LHCN-M2 (cell line): Measurements from ENCODE around the gene SCYL3. TPM values are rescaled to one million over a fixed set of nuclear protein-coding genes. Genes with fewer than 3 reads are reported as not detected.
"Not testable (repeated sequence)": the region's sequence is repeated elsewhere in the genome, so short reads cannot be mapped to it uniquely, and the experiment has no call there.

Experiments used
- DNase-seq: peaks from one replicate; pipeline ENCODE4 v3.0.0-alpha.2; 2012; ENCODE audit warnings: low read depth
- total RNA-seq: library from RNA; depleted of rRNA; stranded (reverse); fragments of >200 nt; gene quantifications from 2 replicates; pipeline ENCODE4 v1.2.3, GENCODE V29; 2014; rRNA removed

Gene SCYL3
- total RNA-seq, 1 experiment from 2014 or later: 4.8 TPM

- no peak for DNase-seq
Measured at GRCh38 chr1:169816617-169817016, 77.1 kb downstream of the SCYL3 start.

DNA sequence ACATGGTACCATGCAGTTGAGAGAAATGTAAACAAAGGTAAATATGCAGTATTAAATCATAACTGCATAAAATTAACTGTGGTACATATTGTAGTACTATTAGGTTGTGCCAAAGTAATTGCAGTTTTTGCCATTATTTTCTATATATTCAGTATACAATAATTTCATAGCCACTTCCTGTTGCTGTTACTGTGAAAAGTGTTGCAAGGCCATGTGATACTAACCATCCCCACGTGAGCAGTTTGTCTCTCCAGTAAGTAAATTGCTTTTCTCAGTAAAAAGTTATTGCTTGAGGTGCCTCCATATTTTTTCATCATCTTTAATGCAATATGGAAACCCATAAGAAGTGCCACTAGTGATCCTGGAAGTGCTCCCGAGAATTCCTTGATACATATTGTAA is 79.4 kb downstream of the SCYL3 start:
- no peak for DNase-seq

- DNase-seq: no peak
Measured at GRCh38 chr1:169812131-169812530, 81.6 kb downstream of the SCYL3 start.

DNA sequence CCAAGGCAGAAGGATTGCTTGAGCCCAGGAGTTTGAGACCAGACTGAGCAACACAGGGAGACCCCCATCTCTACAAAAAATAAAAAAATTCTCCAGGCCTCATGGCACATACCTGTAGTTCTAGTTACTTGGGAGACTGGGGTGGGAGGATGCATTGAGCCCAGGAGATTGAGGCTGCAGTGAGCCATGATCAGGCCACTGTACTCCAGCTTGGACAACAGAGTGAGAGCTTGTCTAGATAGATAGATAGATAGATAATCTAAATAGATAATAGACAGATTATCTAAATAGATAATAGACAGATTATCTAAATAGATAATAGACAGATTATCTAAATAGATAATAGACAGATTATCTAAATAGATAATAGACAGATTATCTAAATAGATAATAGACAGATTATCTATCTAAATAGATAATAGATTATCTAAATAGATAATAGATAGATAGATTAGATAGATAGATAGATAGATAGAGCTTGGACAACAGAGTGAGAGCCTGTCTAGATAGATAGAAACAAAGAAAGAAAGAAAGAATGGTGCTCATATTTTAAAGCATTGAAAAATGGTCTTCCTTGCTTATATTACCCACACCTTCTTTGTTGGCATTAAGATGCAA is 82.2 kb downstream of the SCYL3 start:
- DNase-seq: not testable (repeated sequence)

GRCh38 chr1:169809370-169810095 is 84.2 kb downstream of the SCYL3 start:
- peak; percentile 31 for DNase-seq

- no peak for DNase-seq
Measured at GRCh38 chr1:169804941-169805340, 88.8 kb downstream of the SCYL3 start.

GRCh38 chr1:169802888-169803287 is 90.8 kb downstream of the SCYL3 start:
- no peak for DNase-seq

Other genes with a start within 250 kb of the SCYL3 start
- not detected in 2 replicates for gene SELL, start 182.3 kb downstream of the SCYL3 start, total RNA-seq
- not detected in 2 replicates for gene SELE, start 159.8 kb downstream of the SCYL3 start, total RNA-seq
- 8.6 and 10.1 TPM in 2 replicates for gene METTL18, start 99.0 kb downstream of the SCYL3 start, total RNA-seq
- 19.6 and 20.3 TPM in 2 replicates for gene KIFAP3, start 180.8 kb upstream of the SCYL3 start, total RNA-seq